Stimulated activated CD4-positive, alpha-beta T cell treated with anti-CD3 and anti-CD28 coated beads, Interleukin-4, amount 100 ng/mL, for 1 hour (primary cell): Measurements from ENCODE around the gene PNPLA4.

Source experiments
- DNase-seq: peaks from one replicate; pipeline ENCODE4 v3.0.0-alpha.2; 2020

The PNPLA4 gene

GRCh38 chrX:7852166-7852565 is 75.0 kb downstream of the PNPLA4 start:
- no peak for DNase-seq
